Measurements from ENCODE around the gene DDX51.

DNA sequence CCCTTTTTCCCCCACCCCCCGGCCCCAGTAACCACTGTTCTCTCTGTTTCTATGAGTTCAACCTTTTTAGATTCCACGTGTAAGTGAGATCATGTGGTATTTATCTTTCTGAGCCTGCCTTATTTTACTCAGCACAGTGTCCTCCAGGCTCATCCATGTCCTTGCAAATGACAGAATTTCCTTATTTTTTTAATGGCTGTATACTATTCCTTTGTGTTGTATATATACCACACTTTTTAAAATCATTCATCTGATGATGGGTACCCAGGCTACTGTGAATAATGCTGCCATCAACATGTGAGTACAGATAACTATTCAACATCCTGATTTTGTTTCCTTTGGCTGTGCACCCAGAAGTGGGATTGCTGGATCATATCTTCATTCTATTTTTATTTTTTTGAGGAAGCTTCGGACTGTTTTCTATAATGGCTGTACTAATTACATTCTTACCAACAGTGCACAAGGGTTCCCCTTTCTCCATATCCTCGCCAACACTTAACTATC is 54.7 kb downstream of the DDX51 start:
- TF ChIP-seq, protein P1, sequence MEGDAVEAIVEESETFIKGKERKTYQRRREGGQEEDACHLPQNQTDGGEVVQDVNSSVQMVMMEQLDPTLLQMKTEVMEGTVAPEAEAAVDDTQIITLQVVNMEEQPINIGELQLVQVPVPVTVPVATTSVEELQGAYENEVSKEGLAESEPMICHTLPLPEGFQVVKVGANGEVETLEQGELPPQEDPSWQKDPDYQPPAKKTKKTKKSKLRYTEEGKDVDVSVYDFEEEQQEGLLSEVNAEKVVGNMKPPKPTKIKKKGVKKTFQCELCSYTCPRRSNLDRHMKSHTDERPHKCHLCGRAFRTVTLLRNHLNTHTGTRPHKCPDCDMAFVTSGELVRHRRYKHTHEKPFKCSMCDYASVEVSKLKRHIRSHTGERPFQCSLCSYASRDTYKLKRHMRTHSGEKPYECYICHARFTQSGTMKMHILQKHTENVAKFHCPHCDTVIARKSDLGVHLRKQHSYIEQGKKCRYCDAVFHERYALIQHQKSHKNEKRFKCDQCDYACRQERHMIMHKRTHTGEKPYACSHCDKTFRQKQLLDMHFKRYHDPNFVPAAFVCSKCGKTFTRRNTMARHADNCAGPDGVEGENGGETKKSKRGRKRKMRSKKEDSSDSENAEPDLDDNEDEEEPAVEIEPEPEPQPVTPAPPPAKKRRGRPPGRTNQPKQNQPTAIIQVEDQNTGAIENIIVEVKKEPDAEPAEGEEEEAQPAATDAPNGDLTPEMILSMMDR (IDR thresholded peaks at IDR 0.05): no peak
- no peak for TF ChIP-seq POLR2AphosphoS5 (IDR thresholded peaks at IDR 0.05)
